ENCODE measurements around the gene LTA4H. TPM values are rescaled to one million over a fixed set of nuclear protein-coding genes. Genes with fewer than 3 reads are reported as not detected.

Gene LTA4H
- total RNA-seq, 1 donor from 2014 or later: 98.9 TPM

DNA sequence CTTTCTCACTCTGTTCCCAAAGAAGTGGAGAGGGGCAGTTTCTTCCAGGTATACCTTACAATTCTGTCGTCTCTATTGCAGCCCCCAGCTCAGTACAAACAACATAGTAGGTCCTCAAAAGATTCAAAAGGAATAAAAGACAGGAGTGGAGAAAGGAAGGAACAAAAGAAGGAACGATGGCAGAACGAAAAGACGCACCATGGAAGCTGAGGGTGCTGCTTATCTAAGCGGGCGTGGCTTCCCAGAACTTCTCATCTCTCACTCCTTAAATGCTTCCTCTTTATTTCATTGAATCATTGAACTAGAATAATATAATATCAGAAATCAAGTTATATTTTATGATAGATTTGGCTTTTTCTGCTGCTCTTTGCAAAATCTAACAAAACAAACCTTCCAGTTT is 13.7 kb upstream of the LTA4H start:
- no peak overlapping the region for H3K4me3 Mint-ChIP-seq (ENCODE audit: low read depth)
- TF ChIP-seq, protein P1, sequence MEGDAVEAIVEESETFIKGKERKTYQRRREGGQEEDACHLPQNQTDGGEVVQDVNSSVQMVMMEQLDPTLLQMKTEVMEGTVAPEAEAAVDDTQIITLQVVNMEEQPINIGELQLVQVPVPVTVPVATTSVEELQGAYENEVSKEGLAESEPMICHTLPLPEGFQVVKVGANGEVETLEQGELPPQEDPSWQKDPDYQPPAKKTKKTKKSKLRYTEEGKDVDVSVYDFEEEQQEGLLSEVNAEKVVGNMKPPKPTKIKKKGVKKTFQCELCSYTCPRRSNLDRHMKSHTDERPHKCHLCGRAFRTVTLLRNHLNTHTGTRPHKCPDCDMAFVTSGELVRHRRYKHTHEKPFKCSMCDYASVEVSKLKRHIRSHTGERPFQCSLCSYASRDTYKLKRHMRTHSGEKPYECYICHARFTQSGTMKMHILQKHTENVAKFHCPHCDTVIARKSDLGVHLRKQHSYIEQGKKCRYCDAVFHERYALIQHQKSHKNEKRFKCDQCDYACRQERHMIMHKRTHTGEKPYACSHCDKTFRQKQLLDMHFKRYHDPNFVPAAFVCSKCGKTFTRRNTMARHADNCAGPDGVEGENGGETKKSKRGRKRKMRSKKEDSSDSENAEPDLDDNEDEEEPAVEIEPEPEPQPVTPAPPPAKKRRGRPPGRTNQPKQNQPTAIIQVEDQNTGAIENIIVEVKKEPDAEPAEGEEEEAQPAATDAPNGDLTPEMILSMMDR (IDR thresholded peaks at IDR 0.05; ENCODE audit: unreplicated experiment): no peak
- no peak for DNase-seq (ENCODE audit: low spot score, unreplicated experiment)
- peaks cover 35% of the 10 kb centered on the region for H3K27me3 Mint-ChIP-seq
- H3K27ac Mint-ChIP-seq: no peak overlapping the region
- H3K4me1 Mint-ChIP-seq (ENCODE audit: low read depth): peaks cover 27% of the 10 kb centered on the region
- H3K9me3 Mint-ChIP-seq (ENCODE audit: low read depth): no peaks in the 10 kb centered on the region
- no peaks in the 10 kb centered on the region for H3K36me3 Mint-ChIP-seq (ENCODE audit: insufficient read depth)

DNA sequence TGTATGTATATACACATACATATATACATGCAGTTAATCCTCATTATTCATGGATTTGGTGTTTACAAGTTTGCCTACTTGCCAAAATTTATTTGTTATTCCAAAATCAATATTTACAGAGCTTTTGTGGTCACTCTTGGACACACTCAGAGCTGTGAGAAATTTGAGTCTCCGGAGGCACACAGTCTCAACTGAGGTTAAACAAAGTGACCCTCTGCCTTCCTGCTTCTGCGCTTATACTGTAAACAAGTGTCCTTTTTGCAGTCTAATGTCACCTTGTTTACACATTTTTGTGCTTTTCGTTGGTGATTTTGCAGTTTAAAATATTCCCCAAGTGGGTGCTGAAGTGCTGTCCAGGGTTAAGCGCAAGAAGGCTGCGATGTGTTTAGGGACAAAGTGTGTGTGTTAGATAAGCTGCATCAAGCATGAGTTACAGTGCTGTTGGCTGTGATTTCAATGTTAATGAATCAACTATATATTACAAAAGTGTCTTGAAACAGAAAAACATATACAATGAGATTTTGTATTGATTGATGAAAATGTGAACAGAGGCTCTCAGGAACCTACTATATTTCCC is 13.1 kb upstream of the LTA4H start:
- peaks cover 27% of the 10 kb centered on the region for H3K4me1 Mint-ChIP-seq (ENCODE audit: low read depth)
- no peaks in the 10 kb centered on the region for H3K36me3 Mint-ChIP-seq (ENCODE audit: insufficient read depth)
- no peak for DNase-seq (ENCODE audit: low spot score, unreplicated experiment)
- TF ChIP-seq, protein P1 (IDR thresholded peaks at IDR 0.05; ENCODE audit: unreplicated experiment): no peak
- H3K27me3 Mint-ChIP-seq: peaks cover 40% of the 10 kb centered on the region
- no peak overlapping the region for H3K27ac Mint-ChIP-seq
- no peak overlapping the region for H3K4me3 Mint-ChIP-seq (ENCODE audit: low read depth)
- no peaks in the 10 kb centered on the region for H3K9me3 Mint-ChIP-seq (ENCODE audit: low read depth)

DNA sequence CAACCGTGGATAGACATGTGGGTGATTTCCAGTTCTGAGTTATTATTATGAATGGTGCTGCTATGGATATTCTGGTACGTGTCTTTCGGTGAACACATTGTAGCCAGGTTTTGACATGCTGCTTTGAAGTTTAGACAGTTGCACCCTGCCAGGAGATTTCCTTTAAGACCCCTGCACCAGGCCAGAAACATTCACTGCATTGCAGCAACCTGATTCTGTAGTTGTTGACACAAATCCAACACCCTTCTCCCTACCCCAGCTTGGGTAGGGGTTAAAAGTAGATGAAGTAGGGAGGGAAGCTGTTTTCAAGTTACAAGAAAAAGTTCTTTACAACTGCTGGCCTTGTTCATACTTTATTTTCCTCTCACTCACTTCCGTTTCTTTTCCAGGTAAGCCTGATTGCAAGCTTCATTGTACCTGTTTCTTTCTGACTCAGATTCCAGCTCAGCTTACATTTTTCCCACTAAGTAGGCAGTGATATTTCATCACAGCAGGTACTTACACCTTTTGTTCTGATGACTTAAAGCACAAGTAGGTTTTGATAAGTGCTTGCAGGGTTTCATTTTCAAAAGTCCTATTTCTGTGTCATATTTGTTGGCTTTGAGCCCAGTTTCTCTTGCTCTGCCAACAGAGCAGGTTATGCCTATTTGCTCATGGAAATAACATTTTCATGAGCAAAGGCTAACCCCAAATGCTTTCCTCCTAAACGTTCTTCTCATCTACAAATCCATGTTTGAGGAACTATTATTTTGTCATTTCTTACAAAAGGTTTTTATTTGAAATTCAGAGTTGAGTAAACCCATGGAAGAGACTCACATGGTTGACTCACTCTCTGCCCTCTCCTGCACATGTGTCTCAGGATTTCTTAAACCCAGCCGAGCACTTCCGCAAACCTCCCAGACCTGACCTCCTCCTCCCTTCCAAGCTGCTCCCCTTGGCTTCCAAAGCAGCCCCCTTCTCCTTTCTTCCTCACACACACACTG is 12.1 kb upstream of the LTA4H start:
- no peaks in the 10 kb centered on the region for H3K36me3 Mint-ChIP-seq (ENCODE audit: insufficient read depth)
- TF ChIP-seq, protein P1 (IDR thresholded peaks at IDR 0.05; ENCODE audit: unreplicated experiment): no peak
- no peak for DNase-seq (ENCODE audit: low spot score, unreplicated experiment)
- H3K9me3 Mint-ChIP-seq (ENCODE audit: low read depth): no peaks in the 10 kb centered on the region
- peaks cover 27% of the 10 kb centered on the region for H3K4me1 Mint-ChIP-seq (ENCODE audit: low read depth)
- no peak overlapping the region for H3K4me3 Mint-ChIP-seq (ENCODE audit: low read depth)
- H3K27me3 Mint-ChIP-seq: peaks cover 45% of the 10 kb centered on the region
- no peak overlapping the region for H3K27ac Mint-ChIP-seq

DNA sequence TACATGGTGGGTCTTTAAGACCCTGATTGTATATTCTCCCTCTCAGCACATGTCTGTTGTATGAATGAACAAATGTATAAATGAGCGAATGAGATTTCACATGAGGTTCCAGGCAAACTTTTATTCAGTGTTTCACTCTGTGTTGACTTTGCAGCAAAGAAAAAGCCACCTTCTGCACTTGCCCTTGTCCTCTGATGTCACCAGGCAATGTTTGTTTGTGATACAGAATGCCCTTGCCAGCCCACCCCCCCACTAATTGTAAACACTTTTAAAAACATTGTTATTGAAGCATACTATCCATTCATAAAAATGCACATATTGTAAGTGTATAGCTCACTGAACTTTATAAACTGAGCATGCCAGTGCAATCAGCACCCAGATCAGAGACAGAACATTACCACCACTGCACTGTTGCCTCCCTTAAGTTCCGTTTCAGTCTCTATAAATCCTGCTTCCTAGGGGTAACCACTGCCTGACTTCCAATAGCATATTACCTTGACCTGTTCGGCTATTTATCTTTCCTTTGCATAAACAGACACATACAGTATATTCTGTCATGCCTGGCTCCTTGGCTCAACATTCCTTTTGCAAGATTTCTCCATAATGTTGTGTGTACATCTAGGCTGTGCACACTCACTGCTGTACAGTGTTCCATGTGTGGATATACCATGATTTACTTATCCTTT is 11.3 kb upstream of the LTA4H start:
- Mint-ChIP-seq H3K27ac (no peak overlapping the region), H3K9me3 (ENCODE audit: low read depth) (no peaks in the 10 kb centered on the region), H3K4me3 (ENCODE audit: low read depth) (no peak overlapping the region), H3K4me1 (ENCODE audit: low read depth) (peaks cover 27% of the 10 kb centered on the region), H3K27me3 (peaks cover 40% of the 10 kb centered on the region), H3K36me3 (ENCODE audit: insufficient read depth) (no peaks in the 10 kb centered on the region)
- TF ChIP-seq, protein P1 (IDR thresholded peaks at IDR 0.05; ENCODE audit: unreplicated experiment): no peak
- DNase-seq (ENCODE audit: low spot score, unreplicated experiment): no peak

DNA sequence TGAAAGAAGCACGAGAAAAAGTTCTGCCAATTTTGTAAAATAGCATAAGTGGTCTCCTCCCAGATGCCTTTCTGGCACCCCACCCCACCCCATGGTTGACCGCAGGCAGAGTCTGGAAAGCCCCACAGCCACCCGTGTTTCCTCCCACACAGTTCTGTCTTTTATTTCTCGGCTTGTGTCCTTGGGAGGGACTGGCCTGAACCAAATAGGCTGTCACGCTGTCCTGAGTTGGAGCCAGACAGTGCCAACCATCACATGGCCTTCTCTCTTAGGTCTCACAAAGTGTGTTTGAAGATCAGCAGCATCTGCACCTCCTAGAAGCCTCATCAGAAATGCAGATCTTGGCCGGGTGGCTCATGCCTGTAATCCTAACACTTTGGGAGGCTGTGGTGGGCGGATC is 10.2 kb upstream of the LTA4H start:
- H3K27me3 Mint-ChIP-seq: peaks cover 40% of the 10 kb centered on the region
- no peaks in the 10 kb centered on the region for H3K36me3 Mint-ChIP-seq (ENCODE audit: insufficient read depth)
- DNase-seq (ENCODE audit: low spot score, unreplicated experiment): no peak
- no peaks in the 10 kb centered on the region for H3K9me3 Mint-ChIP-seq (ENCODE audit: low read depth)
- H3K4me3 Mint-ChIP-seq (ENCODE audit: low read depth): no peak overlapping the region
- peaks cover 27% of the 10 kb centered on the region for H3K4me1 Mint-ChIP-seq (ENCODE audit: low read depth)
- H3K27ac Mint-ChIP-seq: no peak overlapping the region
- TF ChIP-seq, protein P1 (IDR thresholded peaks at IDR 0.05; ENCODE audit: unreplicated experiment): no peak

Measured in progenitor cell of endocrine pancreas (in vitro differentiated cells).